ENCODE results near the gene ZDHHC22.

Gene ZDHHC22

DNA sequence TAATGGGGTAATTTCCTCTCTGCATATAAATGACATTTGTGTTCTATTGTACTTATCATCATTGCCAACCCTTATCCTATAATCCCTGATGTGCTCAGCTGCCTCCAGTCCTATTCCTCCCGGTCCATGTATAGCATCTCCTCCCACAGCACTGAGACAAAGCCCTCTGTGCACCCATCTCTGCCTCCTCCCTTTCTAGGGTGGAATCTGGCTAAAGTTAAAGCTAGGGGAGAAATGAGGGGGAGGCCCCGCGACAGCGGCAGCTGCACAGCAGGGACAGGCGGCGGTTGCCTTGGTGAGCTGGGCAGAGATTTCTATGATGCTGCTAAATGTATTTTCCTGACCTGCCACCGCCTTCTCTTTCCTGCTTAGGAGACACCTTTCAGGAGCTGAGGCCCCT is 12.8 kb upstream of the ZDHHC22 start:
- no peak for DNase-seq

DNA sequence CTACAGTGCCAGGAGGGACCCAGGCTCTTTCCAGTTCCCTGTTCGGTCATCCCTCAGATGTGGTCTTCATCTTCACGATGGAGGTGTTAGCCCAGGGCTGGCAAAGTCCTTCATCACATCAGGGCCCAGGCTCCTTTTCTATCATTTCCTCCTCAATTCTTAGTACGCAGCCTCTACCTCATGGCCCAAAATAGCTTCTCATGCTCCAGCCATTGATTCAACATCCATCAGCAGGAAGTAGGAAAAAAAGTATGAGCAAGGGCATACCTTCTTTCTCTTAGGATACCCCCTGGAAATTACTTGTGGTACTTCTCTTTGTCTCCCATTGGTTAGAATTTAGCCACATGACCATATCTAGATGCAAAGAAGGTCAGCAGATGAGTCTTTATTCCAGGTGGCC is 12.2 kb upstream of the ZDHHC22 start:
- no peak for DNase-seq

DNA sequence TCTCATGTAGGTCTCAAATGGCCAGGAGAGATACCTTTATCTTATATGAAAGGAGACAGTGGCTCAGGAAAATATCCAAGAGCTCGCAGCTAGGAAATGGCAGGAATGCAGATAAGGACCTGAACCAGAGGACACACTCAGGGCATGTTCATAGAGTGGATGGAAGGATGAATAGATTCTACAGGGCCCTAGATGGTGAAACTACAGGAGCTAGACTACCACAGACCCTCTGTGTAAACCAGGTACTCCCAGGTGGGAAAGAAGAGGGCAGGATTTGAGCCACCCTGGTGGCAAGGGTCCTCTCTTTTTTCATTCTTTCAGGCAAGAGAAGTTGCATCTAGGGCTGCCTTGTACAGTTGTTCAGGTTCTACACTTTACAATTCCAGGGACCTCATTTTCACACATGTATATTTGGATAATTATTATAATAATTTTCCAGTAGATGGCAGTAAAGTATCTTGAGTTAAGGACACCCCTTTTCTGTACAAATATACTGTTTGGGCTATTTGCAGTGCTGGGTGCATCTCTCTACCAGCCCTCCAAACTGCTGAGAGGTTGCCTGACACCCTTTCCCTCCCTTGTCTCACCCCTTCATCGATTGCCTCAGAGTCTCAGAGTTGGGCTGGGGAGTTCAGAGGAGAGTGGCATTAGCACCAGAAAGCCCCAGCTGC is 10.5 kb upstream of the ZDHHC22 start:
- DNase-seq: peak; percentile 8

DNA sequence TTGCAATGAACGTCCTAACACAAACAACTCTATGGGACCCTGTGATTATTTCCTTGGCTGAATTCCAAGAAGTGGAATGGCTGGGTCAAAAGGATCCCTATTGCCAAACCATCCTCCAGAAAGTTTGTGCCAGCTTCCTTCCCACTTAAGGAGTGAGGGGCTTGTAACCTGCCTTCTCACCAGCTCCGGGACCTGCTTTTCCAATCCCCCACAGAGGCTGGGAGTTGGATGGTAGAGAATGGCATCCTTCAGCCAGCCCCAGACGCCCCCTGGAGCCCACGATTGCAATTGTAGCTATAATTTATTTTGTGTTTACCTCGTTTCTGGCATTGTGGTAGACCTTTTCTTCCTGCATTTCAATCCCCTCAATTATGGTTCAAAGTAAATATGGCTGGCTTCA is 9.7 kb upstream of the ZDHHC22 start:
- DNase-seq: no peak

DNA sequence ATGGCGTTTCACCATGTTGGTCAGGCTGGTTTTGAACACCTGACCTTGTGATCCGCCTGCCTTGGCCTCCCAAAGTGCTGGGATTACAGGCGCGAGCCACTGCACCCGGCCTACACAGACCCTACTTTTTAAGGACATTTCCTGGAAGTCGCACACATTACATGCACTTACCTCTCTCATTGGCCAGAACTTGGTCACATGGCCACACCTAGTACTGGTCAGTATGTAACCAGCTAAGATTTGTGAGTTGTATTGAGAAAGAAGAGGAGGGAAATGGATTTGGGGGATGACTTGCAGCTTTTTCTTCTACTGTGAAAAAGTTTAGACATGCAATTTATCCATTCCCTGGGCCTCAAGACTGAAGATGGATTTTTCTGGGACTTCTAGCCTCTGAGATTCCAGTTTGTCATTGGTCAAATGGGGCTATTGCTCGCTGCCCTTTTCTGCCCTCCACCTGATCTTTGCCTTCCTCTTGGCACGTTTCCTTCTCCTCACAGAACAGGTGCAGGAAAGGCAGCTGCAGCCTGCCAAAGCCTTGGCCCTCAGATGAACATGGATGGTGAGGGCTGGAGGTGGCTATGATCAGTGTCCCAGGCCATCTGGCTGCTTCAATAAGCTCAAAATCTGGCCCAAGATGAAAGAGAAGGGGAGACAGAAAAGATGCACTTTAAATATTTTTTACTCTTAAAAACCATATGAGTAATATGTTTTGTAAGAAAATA is 7.1 kb upstream of the ZDHHC22 start:
- DNase-seq: no peak

DNA sequence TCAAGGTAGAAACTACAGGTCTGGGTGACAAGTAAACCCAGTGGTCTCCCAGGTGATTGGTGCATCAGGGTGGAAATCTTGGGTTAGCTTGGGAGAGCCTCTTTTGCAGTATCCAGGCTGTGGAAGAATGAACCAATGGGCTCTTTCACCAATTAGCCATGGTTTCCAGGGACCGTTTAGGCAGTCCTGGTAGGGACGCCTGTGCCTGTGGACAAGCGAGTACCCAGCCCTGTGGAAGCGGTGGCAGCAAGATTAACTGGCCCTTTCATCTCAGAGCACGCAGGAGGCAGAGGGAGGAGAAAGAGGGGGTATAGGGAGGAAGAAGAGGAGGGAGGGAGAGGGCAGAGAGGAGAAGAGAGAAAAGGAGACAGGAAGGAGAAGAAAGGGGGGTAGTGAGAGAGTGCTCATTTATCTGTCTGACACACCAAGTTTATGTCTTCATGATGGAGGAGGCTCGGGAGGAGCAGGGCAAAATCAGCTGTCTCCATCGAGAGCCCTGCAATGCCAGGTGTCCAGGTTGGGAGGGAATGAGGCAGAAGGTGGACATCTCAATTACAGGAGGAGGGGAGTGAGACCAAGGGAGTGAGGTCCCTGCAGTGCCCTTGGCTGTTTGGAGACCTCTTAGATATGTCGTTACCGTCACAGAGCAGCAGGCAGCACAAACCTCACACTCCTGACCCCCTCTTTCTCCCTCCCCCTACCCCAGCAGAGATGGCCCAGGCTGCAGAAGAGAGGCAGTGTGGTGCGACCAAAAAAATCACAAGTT is 4.6 kb upstream of the ZDHHC22 start:
- DNase-seq: no peak

DNA sequence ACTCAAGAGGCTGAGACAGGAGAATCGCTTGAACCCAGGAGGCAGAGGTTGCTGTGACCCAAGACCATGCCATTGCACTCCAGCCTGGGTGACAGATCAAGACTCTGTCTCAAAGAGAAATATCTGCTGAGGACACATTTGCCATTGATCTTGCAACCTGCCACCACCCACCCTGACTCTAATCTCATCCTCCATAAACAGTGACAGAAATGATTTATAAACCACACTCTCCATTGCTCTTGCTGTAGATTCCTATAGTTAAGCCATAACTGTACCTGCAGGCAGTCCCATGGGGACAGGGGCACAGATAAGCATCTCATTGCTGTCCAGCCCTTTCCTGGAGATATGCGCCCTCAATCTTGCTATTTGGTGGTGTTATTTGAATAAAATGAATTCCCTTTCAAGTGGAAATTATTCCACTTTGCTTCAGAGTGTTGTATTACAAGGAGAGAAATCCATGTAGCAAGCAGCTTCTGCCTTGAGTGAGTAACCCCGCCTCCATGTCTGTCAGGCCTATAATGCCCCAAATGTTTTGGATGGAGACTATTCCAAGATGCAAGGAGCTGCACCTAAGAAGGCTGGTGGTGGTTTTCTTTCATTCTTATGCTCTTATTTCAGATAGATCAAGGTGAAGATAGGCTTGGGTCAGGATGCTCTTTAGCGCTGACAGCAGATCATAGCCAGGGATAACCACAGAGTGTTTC is 3.0 kb upstream of the ZDHHC22 start:
- no peak for DNase-seq

DNA sequence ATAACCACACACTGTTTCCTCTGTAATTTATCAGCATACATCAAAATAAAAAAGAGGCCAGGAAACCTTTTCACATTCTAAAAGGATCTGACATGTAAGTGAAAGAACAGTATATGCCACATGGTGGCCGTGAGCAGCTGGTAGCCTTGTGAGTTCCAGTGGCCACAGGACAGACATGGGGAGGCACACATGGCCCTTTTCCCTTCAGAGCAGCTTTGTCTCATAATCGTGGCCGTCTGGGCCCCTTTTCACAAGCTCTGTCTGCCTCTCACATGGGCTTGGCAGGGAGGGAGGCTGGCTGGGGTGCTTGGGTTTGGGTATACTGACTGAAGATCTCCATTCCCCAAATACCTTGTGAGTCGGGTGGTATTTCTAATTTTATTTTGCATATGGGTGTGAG is 1.5 kb upstream of the ZDHHC22 start:
- DNase-seq: no peak

DNA sequence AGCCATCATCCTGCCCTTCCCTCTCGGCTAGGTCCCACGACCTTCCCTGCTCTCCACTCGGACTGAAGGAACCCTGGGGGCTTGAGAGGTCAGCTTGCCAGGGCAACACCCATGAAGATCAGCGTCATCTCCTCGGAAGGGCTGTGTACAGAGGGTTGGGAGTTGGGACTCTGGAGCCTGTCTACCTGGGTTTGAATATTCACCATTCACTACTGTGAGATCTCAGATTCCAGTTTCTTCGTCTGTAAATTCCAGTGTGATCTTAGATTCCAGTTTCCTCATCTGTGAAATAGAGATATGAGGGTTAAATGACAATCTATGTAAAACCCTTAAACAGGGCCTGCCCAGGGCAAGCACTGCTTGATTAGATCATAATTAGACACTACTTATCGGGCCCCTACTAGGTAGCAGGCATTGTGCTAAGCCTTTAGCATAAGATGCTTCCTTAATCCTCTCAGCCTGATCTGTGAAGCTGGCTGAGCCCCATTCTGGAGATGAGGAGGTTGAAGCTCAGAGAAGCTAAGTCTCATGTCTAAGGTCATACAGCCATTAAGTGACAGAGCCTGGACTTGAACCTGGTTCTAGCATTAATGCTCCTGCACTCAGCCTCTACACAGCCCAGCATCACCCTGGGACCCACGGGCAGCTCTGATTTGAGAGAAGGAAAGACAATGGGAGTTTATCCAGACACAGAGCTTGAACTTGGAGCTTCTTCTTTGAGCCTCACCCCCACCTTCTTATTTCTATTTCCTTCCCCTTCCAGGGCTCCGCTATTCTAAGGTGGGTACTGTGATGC is 612 bp upstream of the ZDHHC22 start:
- DNase-seq: no peak

DNA sequence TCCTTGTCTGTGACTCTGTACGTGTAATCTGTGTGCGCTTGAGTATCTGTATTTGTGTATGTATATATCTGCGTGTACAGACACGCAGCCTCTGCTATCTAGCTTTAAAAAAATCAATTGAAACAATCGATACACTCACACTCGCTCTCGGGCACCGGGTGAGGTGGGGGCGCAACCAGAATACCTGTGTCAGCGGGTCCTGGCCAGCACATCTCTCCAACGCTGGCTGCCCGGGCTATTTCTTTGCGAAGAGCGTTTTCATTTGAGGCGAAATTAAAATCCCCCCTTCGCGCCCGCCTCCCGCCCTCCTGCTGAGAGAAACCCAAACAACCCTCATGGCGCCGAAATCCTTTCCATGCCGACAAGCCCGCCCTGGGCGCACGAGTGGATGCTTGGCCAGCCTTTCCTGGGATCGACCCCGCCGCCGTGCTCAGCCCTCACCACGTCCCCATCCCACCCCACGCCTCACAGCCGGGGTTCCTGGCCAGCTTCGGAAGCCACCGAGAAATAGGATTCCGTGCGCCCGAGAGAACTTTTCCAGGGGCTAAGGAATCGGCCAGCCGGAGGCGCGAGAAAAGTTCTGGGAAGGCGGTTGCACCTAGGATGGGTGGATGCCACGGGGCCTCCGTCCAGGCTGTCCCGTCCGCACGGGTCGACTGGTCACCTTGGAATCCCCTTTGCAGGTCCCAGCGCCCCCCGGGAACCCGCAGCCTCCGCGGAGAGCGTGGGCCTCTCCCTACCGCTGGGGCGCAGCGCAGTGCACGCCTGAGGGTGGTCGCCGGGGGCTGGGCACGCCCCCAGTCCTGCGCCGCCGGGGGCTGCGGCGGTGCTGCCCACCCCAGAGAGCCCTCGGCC is 1.0 kb downstream of the ZDHHC22 start:
- DNase-seq: no peak

DNA sequence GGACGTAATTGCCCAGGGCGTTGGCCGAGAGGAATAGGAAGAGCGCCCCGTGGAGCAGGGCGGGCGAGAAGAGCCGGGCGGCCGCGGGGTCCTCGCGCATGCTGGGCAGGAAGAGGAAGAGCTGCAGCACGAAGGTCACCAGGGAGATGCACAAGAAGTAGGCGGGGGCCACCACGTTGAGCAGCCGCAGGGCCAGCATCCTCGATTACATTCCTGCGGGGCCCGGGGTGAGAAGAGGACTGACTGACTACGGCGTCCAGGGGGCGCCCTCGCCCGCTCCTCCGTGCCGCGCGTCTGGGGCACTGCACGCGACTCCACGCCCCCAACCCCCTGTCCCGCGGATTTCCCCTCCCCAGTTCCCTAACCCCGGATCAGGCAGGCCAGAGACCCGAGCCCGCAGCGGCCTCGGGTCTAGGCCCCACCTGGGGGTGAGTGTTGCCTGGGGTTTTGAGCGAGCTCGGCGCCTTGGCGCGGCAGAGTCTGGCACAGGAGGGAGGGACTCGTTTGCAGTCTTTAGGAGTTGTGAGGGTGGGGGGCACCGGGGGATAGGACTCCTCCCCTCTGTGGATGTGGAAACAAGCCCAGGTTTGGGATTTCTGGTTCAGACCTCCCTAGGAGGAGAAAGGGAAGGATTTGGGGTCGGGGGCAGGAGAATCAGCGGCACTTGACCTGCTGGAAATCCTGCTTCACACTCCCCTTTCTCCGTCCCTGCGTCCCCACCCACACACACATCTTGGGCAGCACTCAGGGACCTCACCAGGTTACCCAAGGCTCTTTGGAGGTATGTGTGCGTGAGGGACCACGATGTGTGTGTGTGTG is 1.8 kb downstream of the ZDHHC22 start:
- DNase-seq: no peak

DNA sequence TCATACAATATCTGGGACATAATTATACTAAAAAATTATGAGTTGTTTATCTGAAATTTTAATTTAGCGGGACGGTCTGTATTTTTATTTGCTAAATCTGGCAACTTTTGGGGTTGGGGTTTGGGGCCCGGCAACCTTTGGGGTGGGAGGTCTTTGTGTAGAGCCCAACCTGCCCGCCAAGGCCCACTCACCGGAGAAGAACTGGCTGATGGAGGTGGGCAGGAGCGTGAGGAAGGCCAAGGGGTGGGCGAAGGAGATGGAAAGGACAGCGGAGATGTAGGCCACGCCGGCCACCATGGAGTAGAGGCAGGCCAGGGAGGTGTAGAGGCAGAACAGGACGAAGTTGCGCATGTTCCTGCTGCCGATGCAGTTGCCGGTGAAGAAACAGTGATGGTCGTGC is 2.6 kb downstream of the ZDHHC22 start:
- no peak for DNase-seq

DNA sequence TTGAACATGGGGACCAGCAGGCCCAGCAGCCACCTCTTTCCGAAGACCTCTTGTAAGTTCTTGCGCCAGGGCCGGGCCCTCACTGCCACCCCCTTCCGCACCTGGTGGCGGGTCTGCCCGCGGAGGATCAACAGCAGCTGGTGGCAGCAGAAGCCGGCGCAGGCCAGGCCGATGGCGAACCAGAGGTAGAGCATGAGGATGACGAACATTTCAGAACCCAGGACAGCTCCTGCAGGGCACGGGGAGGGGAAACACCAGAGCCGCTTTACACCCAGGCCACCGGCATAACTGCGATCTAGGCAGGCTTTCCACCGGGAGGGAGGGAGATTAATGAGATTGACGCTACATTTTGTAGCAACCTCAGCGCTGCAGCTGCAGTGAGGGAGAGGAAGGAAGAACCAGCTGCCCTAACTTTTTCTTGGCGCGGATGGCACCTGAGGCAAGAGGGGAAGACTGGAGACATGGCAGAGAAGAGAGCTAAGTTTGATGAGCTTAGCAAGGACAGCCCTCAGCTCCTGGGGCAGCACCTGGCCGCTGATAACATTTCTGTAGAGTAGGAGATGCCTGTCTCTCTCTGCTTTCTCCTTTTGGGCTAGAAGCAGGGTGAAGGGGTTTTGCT is 7.8 kb downstream of the ZDHHC22 start:
- peak; percentile 34 for DNase-seq

DNA sequence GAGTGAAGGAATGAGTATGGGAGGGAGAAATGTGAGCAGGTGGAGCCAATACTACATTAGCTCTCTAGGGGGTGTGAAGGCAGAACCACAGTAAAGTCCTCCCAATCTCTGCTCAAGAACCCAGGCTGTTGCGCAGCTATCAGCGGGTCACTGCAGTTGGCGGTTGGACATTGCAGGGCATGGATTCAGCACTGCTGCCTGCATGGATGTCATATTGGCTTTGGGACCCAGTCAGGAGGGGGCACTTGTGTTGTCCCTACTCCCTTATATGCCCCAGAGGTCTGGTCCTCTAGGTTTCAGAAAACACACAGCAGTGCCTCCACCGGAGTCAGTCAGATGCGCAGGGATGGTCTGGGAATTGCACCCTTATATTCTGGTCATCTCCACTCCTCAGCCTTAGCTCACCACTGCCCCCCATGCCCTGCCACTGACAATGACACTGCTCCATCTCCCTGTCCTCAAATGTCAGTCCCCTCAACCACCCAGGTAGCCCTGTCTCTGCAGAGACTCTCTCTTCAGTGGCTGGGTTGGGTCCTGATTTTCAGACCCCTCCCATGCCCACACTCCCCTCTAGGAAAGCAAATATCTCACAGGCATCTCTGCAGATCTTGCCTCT is 9.6 kb downstream of the ZDHHC22 start:
- DNase-seq: no peak

DNA sequence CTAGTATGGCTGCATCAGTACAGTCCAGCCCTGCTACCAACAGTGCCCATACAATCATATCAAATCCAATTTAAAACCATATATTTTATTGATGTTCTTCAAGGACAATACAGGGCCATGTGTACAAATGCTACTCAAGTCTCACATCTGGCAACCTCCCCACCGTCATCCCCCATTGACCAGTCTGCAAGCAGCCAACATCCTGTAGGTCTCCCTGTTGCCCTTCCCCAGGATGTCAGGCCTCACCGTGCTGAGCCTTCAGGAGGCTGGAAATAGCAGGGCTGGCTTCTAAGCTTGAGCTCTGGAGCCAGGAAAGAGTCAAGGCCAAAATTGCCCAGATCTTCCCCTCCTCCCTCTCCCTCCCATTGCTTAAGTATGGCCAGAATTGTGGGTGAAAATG is 10.4 kb downstream of the ZDHHC22 start:
- DNase-seq: no peak

DNA sequence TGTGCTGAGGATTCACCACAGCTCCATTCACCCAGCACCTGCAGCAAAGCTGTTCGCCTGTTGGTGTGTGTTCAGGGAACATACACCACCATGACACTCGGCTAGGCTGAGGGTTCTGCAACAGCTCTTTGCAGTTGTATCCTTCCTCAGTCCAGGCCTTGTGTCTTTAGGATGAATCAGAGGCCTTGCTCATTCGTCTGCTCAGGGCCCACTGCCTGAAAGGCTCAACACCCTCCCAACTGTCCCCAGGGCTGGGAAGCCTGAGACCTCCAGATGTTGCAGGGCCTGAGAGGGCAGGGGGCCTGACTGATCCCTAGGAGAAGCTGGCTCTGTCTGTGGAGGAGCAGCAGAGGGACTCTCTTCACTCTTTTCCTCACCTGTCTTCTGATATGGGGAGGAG is 11.2 kb downstream of the ZDHHC22 start:
- no peak for DNase-seq

DNA sequence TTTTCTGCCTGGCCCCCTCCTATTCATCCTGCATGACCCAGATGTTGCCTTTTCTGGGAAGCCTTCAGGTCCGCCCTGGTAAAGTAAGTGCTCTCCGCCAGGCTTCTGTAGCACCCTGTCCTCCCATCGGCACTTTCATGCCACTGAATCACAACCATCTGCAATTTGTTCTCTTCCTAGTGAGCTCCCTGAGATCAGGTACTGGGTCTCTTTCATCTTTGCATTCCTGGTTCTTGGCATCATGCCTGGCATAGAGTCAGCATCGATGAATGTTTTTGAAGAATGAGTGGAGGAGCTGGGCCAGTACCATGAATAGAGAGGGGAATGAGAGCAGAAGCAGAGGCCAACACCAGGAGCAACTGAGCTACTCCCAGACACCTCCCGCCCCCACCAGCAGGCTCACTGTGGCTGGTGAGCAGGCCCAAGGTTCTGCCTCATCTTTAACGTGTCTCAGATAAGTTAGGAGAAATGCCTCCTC is 13.1 kb downstream of the ZDHHC22 start:
- no peak for DNase-seq

DNA sequence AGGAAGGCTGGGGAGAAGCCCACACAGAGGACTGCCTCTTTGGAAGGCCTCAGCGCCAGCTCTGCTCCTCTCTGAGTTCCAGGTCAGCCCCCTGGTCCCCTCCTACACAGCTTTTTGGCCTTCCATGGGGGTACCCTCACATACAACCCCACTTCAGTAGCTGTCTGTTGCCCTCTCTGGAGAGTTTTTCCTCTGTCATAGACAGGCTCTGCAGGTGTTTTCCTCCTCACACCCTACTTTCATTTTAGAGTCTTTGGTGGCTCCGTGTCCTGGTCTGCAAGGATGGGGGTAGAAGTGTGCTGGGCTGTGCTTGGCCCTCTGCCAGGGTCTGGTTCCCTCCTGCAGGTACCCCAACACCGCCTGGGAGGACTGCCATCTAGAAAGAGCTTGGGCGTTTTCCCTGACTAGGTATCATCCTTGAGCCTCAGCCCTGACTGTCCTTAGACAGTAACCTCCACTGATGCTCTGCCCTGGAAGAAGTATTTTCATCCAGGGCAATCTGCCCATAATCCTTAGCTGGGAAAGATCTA is 15.1 kb downstream of the ZDHHC22 start:
- no peak for DNase-seq

DNA sequence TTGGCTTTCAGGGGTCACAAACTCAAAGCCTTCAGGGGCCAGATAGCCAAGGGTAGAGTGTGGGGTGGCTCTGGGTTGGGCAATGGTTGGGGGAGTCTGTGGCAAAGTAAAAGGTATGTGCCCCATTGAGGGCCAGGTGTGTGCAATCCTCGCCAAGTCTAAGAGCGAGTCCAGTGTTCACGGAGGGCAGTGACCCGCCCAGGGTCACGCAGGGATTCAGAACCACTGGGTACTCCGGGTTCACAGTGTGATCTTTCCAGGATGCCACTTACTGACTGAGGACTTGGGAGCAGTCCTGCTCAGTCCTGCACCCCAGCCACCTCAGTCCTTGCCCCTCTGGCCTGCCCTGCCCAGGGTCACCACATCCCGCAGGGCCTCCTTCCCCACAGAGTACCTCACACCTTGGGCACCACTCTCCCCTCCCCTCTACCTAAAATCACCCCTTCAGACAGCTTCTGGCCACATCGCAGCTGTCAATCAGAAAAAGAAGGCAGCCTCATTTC is 15.7 kb downstream of the ZDHHC22 start:
- no peak for DNase-seq
